Measurements from ENCODE around the gene FASTKD3.

Gene FASTKD3

GRCh38 chr5:7868427-7868772, 431 bp downstream of the FASTKD3 start:
- H3K27ac ChIP-seq: peak overlapping the region; percentile 90
- TF ChIP-seq ZFX (IDR thresholded peaks at IDR 0.05) (no peak), CTCF (conservative IDR thresholded peaks at IDR 0.05) (no peak)

GRCh38 chr5:7867260-7867659, 1.6 kb downstream of the FASTKD3 start:
- H3K27ac ChIP-seq: no peak overlapping the region
- TF ChIP-seq CTCF (conservative IDR thresholded peaks at IDR 0.05) (no peak), ZFX (IDR thresholded peaks at IDR 0.05) (no peak)

GRCh38 chr5:7866196-7866595, 2.6 kb downstream of the FASTKD3 start:
- no peak overlapping the region for H3K27ac ChIP-seq
- TF ChIP-seq CTCF (conservative IDR thresholded peaks at IDR 0.05): no peak
- no peak for TF ChIP-seq ZFX (IDR thresholded peaks at IDR 0.05)

- no peak overlapping the region; the same call in 1 of the 2 replicates for H3K27ac ChIP-seq
- TF ChIP-seq ZFX (IDR thresholded peaks at IDR 0.05): no peak
- TF ChIP-seq CTCF (conservative IDR thresholded peaks at IDR 0.05): no peak
Observed at GRCh38 chr5:7857926-7858632, 10.8 kb downstream of the FASTKD3 start.

- H3K27ac ChIP-seq: no peak overlapping the region
- TF ChIP-seq ZFX (IDR thresholded peaks at IDR 0.05) (no peak), CTCF (conservative IDR thresholded peaks at IDR 0.05) (no peak)
Observed at GRCh38 chr5:7857361-7857760, 11.5 kb downstream of the FASTKD3 start.

GRCh38 chr5:7856855-7857254, 12.0 kb downstream of the FASTKD3 start:
- peak; percentile 82 for TF ChIP-seq CTCF (conservative IDR thresholded peaks at IDR 0.05)
- no peak for TF ChIP-seq ZFX (IDR thresholded peaks at IDR 0.05)
- no peak overlapping the region for H3K27ac ChIP-seq

GRCh38 chr5:7855611-7856010, 13.2 kb downstream of the FASTKD3 start:
- TF ChIP-seq ZFX (IDR thresholded peaks at IDR 0.05): no peak
- TF ChIP-seq CTCF (conservative IDR thresholded peaks at IDR 0.05): no peak
- H3K27ac ChIP-seq: no peak overlapping the region
